Activated T-cell treated with anti-CD3 and anti-CD28 coated beads, Interleukin-2, amount 50 U/mL, for 72 hours (primary cell): ENCODE results near the gene CEACAM3. TPM values are rescaled to one million over a fixed set of nuclear protein-coding genes. Genes with fewer than 3 reads are reported as not detected.

Experiments
- ATAC-seq, 2 donors: fragments of 150-1000 bp; cut with Tn5 transposase; replicated peaks in 1 of 2; 2 replicates each; pipeline ENCODE4 v1.10.0; 2021; ENCODE audit warnings: moderate library complexity in 2 of 2, mild to moderate bottlenecking in 1 of 2
- DNase-seq, 2 donors: peaks; one replicate each; pipeline ENCODE4 v3.0.0; 2021 to 2022; ENCODE audit warnings: mixed read lengths in 1 of 2
- H3K27ac Mint-ChIP-seq: one replicate; pipeline ENCODE4 v1.8.0; 2022; ENCODE audit warnings: mild to moderate bottlenecking, moderate library complexity, mixed read lengths
- H3K27me3 Mint-ChIP-seq: one replicate; pipeline ENCODE4 v1.8.0; 2022; ENCODE audit warnings: low read depth, mixed read lengths
- H3K36me3 Mint-ChIP-seq, 2 donors: one replicate each; pipeline ENCODE4 v1.8.0; 2022; ENCODE audit warnings: mixed read lengths in 2 of 2, mild to moderate bottlenecking in 1 of 2; ENCODE audit not compliant: insufficient read depth in 2 of 2
- H3K4me1 Mint-ChIP-seq: one replicate; pipeline ENCODE4 v1.8.0; 2022; ENCODE audit warnings: low read depth, mixed read lengths
- H3K4me3 Mint-ChIP-seq, 2 donors: one replicate each; pipeline ENCODE4 v1.8.0; 2022; ENCODE audit warnings: mild to moderate bottlenecking in 2 of 2, mixed read lengths in 2 of 2, moderate library complexity in 2 of 2
- H3K9me3 Mint-ChIP-seq, 2 donors: one replicate each; pipeline ENCODE4 v1.8.0; 2022; ENCODE audit warnings: mixed read lengths in 2 of 2
- total RNA-seq, 2 donors: library from RNA; stranded (reverse); gene quantifications; one replicate each; pipeline ENCODE4 v1.2.3, GENCODE V29; 2022

CEACAM3 gene
- total RNA-seq, 2 donors from 2014 or later = not detected

DNA sequence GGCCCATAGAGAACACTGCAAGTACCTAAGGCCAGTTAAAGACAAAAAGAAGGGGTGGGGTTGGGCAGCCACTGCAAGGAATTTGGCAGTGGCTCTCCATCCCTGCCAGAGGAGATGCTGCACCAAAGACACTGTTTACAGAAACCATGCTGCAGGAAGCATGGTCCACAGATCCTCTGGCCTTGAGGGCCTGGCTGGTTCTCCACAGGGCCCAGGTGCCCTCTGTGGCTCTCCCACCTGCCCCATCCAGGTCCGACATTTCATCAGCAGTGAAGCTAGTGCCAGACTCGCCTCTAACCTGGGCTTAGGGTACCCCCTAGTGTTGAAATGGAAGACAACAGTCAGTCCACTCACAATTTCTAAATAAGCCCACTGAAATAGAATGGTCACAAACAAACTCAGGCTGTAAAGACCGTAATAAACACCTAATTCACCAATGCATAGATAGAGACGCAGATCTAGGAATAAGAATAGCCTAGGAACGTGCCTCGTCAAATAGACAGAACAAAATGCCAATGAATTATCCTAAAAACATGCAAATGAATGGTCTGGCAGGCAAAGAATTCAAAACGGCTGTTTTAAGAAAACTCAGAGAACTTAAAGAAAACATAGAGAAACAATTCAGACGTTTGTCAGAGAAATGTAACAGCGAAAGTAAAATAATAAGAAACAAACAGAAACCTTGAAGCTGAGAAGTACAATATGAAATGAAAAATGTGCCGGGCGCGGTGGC is 24.8 kb downstream of the CEACAM3 start:
- Mint-ChIP-seq H3K4me1 (peaks cover 6% of the 10 kb centered on the region), H3K36me3 (no peaks in the 10 kb centered on the region), H3K27ac (no peak overlapping the region), H3K9me3 (no peaks in the 10 kb centered on the region), H3K4me3 (no peak overlapping the region), H3K27me3 (peaks cover 32% of the 10 kb centered on the region)
- ATAC-seq = peak; percentile 87 to 88
- peak; percentile 61 to 73 for DNase-seq

DNA sequence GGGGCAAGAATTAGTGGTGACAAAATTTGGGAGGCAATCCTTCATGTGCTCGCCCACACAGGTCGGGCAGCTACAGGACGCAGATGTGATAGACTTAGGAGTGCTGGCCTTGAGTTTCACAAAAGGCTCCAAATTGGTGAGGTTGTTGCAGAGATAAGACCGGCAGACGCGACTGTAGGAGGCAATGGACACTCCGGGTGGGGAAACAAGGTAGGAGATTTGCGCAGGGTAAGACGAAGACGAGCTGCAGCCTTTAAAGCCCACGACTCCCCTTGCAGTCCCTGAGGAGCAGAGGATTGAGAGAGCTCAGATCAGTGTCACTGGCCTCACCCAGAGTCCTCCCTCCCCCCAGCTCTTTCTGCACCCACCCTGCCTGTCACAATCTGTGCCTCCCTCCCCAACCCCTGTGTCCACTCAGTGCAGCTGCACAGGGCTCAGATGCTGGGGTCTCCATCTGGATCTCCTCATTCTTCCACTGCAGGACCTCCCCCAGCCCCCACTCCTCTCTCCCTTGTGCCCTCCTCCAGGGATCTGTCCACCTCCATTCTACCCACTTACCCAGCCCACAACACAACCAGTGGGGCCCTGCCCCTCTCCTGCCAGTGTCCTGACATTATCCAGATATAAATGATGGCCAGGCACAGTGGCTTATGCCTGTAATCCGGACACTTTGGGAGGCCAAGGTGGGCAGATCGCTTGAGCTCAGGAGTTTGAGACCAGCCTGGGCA is 41.8 kb downstream of the CEACAM3 start:
- Mint-ChIP-seq H3K9me3 (no peaks in the 10 kb centered on the region), H3K27me3 (peaks cover 29% of the 10 kb centered on the region)

DNA sequence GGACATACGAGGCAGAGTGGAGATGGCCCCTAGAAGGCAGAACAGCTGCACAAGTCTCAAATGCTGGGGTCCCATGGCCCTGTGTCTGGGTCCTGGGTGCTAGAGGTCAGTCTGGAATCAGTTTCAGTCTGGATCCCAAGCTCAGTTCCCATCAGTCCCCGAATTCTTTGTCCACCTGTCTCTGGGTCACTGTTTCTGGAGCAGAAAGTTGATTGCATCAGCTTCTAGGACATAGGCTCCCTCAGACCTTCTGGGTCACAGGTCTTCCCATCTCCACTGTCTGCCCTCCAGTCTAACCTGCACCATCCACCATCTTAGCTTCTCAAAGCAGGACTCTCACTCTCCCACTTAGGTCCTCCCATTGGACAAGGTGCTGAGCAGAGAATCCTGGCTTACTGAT is 42.8 kb downstream of the CEACAM3 start:
- H3K27ac Mint-ChIP-seq = no peak overlapping the region
- ATAC-seq = no peak
- H3K27me3 Mint-ChIP-seq = peaks cover 26% of the 10 kb centered on the region
- H3K9me3 Mint-ChIP-seq = no peaks in the 10 kb centered on the region
- H3K36me3 Mint-ChIP-seq = no peaks in the 10 kb centered on the region
- no peaks in the 10 kb centered on the region for H3K4me1 Mint-ChIP-seq
- DNase-seq = no peak
- no peak overlapping the region for H3K4me3 Mint-ChIP-seq

More for the DNA sequence above, 41.8 kb downstream of the CEACAM3 start:
- Mint-ChIP-seq H3K4me3 (no peak overlapping the region), H3K4me1 (no peaks in the 10 kb centered on the region), H3K27ac (no peak overlapping the region), H3K36me3 (no peaks in the 10 kb centered on the region)
- no peak for ATAC-seq
- DNase-seq = no peak

DNA sequence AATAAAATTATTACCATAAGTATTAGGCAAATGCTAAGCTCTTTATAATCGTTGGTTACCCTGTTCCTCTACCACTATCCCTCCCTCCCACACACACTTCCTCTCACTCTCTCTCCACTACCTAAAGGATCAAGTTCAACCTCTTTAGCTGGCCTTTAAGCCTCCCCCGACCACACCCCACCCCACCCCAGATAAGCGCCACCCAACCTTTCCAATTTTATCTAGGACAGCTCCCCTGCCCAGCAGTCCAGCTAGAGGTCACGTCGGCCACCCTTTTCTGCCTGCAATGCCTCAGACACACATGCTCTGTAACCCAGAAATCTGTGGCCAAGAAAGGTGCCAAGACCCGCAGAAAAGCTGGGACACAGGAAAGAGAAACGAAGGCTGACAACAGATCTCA is 47.0 kb downstream of the CEACAM3 start:
- DNase-seq (no peak), ATAC-seq (no peak)
- no peak overlapping the region for H3K4me3 Mint-ChIP-seq
- no peaks in the 10 kb centered on the region for H3K4me1 Mint-ChIP-seq
- no peaks in the 10 kb centered on the region for H3K9me3 Mint-ChIP-seq
- no peak overlapping the region for H3K27ac Mint-ChIP-seq
- peaks cover under 1% of the 10 kb centered on the region for H3K27me3 Mint-ChIP-seq
- no peaks in the 10 kb centered on the region for H3K36me3 Mint-ChIP-seq

DNA sequence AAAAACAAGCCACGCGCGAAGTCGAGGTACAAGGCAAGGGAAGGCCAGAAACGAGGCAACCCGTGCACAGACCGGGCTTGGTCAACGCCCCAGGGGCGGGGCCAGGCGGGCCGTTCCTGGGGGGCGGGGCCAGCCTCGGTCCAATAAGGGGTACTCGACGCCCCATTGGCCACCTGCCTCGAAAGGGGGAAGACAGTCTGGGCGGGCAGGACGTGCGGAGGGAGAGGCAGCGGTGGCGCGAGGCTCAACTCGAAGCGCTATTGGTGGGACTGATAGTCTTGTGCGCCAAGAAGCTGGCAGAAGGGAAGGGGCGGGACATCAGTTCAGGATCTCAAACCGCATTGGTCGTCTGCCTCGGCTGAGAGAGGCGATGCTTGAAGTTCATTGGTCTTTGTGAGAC is 48.2 kb downstream of the CEACAM3 start, which contains the start of gene LYPD4:
Gene LYPD4, minus strand, starts transcription at position 83 of the 400 bp plus-strand sequence. CDS start 5,398 bp downstream, outside the sequence.
- no peaks in the 10 kb centered on the region for H3K4me1 Mint-ChIP-seq
- H3K36me3 Mint-ChIP-seq = no peaks in the 10 kb centered on the region
- DNase-seq = no peak
- no peak within 1 kb of the TSS for H3K4me3 Mint-ChIP-seq
- H3K27me3 Mint-ChIP-seq = no peaks in the 10 kb centered on the region
- no peak for ATAC-seq
- no peaks in the 10 kb centered on the region for H3K9me3 Mint-ChIP-seq
- H3K27ac Mint-ChIP-seq = no peak within 1 kb of the TSS

DNA sequence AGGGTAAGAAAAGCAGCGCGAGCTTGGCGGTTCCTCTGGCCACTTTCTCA is 48.4 kb downstream of the CEACAM3 start, which contains the start of gene DMRTC2:
Gene DMRTC2, plus strand, starts transcription at position 42 of the 50 bp plus-strand sequence. CDS start 2,387 bp downstream, outside the sequence.
- H3K27me3 Mint-ChIP-seq = no peaks in the 10 kb centered on the region
- no peaks in the 10 kb centered on the region for H3K4me1 Mint-ChIP-seq
- DNase-seq (no peak), ATAC-seq (no peak)
- H3K9me3 Mint-ChIP-seq = no peaks in the 10 kb centered on the region
- no peak within 1 kb of the TSS for H3K27ac Mint-ChIP-seq
- no peak within 1 kb of the TSS for H3K4me3 Mint-ChIP-seq
- no peaks in the 10 kb centered on the region for H3K36me3 Mint-ChIP-seq

DNA sequence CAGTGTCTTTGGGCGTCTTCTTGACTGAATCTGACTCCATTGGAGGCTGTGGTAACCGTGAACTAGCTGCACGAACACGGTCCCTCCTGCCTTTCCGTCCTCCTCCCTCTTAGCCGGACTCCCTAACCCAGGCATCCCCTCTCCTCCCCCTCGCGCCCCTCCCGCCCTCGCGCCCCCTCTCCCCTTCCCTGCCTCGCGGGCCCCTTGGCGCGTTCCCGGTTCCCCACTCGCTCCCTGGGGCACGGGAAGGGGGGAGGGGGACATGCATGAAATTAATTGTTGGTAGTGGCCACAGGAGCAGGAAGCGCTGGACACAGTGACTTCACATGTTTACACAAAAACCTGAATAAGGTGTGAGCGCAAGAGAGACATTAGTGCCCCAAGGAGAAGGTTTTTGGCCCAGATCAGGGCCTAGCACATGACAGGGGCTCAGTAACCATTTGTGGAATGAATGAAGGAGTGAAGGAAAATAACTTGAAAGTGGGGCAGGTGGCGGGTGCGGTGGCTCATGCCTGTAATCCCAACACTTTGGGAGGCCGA is 48.7 kb downstream of the CEACAM3 start:
- no peak overlapping the region for H3K27ac Mint-ChIP-seq
- no peak for DNase-seq

DNA sequence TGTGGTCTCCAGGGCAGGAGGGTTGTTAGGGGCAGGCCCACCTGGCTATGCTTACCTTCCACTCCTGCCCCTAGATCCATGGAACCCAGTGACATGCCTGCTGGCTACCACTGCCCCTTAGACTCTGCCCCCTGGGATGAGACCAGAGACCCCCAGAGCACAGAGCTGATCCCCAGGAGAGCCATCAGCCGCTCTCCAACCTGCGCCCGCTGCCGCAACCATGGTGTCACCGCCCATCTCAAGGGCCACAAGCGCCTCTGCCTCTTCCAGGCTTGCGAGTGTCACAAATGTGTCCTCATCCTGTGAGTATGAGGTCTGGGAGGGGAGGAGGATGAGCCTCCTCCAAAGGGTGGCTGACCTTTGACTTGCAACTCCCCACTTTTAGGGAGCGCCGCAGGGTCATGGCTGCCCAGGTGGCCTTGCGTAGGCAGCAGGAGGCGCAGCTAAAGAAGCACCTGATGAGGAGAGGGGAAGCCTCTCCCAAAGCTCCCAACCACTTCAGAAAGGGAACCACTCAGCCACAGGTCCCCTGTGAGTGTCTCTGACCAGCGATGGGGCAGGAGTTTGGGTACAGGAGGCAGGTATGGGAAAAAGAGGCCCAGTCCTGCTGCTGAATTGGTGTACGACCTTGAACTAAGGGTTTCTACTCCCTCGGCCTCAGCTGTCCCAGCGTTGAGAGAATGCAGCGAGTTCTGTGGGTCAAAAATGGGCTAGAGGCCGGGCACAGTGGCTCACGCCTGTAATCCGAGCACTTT is 51.1 kb downstream of the CEACAM3 start:
- Mint-ChIP-seq H3K4me1 (no peaks in the 10 kb centered on the region), H3K9me3 (no peaks in the 10 kb centered on the region), H3K27ac (no peak overlapping the region), H3K4me3 (no peak overlapping the region), H3K27me3 (peaks cover 7% of the 10 kb centered on the region), H3K36me3 (no peaks in the 10 kb centered on the region)
- DNase-seq (no peak), ATAC-seq (no peak)

More for the DNA sequence above, 48.7 kb downstream of the CEACAM3 start:
- ATAC-seq = no peak
- H3K4me1 Mint-ChIP-seq = no peaks in the 10 kb centered on the region
- H3K36me3 Mint-ChIP-seq = no peaks in the 10 kb centered on the region
- no peak overlapping the region for H3K4me3 Mint-ChIP-seq
- H3K9me3 Mint-ChIP-seq = no peaks in the 10 kb centered on the region
- H3K27me3 Mint-ChIP-seq = no peaks in the 10 kb centered on the region

DNA sequence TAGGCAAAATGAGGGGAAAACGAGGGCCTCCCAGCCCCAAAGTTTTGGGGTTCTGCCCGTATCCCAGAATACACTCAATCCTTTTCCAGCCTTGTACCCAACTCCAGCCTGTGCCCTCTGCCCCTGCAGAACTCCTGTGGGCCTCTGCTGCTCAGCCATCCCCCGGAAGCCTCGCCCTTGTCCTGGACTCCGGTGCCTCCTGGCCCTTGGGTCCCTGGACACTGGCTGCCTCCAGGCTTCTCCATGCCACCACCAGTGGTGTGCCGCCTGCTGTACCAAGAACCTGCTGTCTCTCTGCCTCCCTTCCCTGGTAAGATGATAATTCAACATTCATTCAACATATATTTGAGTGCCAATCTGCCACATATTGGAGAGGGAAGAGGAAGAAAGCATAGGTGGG is 52.3 kb downstream of the CEACAM3 start:
- peaks cover 7% of the 10 kb centered on the region for H3K27me3 Mint-ChIP-seq
- DNase-seq (no peak), ATAC-seq (no peak)
- H3K9me3 Mint-ChIP-seq = no peaks in the 10 kb centered on the region
- no peak overlapping the region for H3K4me3 Mint-ChIP-seq
- H3K36me3 Mint-ChIP-seq = no peaks in the 10 kb centered on the region
- no peak overlapping the region for H3K27ac Mint-ChIP-seq
- no peaks in the 10 kb centered on the region for H3K4me1 Mint-ChIP-seq

DNA sequence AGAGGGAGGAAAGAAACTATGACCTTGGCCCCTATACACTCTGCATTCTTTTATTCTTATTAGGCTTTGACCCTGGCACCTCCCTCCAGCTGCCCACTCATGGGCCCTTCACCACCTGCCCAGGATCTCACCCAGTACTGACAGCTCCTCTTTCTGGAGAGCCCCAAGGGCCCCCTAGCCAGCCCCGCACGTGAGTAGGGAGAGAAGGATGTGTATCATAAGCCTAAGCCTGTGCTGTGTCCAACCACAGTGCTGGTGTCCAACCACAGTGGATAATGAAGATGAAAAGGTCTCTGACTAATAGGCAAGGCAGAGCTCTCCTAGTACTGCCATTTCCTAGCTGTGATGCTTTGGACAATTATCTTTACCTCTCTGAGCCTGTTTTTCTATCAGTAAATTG is 52.7 kb downstream of the CEACAM3 start:
- Mint-ChIP-seq H3K27ac (no peak overlapping the region), H3K4me3 (no peak overlapping the region), H3K36me3 (no peaks in the 10 kb centered on the region), H3K27me3 (peaks cover 7% of the 10 kb centered on the region), H3K4me1 (no peaks in the 10 kb centered on the region), H3K9me3 (no peaks in the 10 kb centered on the region)
- no peak for ATAC-seq
- no peak for DNase-seq

DNA sequence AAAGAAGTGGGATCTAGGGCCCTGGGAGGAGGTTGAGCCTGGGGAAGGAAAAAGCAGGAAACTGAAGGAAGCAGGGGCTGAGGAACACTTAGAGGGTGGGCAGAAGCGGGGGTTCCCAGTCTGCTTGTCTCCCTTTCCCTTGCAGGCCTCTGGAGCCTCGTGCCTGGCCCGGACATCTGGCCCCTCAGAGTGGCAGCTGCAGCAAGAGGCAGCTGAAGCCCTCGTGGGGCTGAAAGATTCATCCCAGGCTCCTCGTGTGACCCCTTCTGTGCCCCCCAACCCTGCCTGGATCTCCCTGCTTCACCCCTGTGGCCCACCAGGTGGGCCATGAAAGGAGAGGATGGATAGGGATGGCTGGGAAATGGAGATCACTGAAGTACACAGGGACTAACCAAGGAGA is 54.0 kb downstream of the CEACAM3 start:
- no peak overlapping the region for H3K27ac Mint-ChIP-seq
- ATAC-seq (no peak), DNase-seq (no peak)
- no peak overlapping the region for H3K4me3 Mint-ChIP-seq
- peaks cover 12% of the 10 kb centered on the region for H3K27me3 Mint-ChIP-seq
- H3K9me3 Mint-ChIP-seq = no peaks in the 10 kb centered on the region
- H3K4me1 Mint-ChIP-seq = no peaks in the 10 kb centered on the region
- H3K36me3 Mint-ChIP-seq = no peaks in the 10 kb centered on the region

DNA sequence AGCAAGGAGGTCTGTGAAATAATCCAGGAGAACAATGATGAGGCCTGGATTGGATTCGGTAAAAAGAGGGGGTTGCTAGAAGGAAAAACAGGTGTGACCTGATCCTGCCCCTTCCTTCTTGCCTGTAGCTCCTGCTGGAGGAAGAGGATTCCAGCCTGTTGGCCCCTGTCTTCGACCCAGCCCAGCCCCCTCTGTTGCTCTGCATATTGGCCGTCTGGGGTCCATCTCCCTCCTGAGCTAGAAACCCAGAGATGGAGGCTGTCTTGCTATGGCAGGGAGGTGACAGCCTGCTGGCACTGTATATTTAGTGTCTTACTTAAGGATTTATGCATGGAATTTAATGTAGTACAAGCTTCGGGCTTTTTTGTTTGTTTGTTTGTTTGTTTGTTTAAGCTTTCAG is 55.1 kb downstream of the CEACAM3 start:
- Mint-ChIP-seq H3K4me3 (no peak overlapping the region), H3K36me3 (no peaks in the 10 kb centered on the region), H3K4me1 (no peaks in the 10 kb centered on the region), H3K27ac (no peak overlapping the region), H3K9me3 (no peaks in the 10 kb centered on the region), H3K27me3 (peaks cover 12% of the 10 kb centered on the region)
- ATAC-seq = no peak
- DNase-seq = no peak

DNA sequence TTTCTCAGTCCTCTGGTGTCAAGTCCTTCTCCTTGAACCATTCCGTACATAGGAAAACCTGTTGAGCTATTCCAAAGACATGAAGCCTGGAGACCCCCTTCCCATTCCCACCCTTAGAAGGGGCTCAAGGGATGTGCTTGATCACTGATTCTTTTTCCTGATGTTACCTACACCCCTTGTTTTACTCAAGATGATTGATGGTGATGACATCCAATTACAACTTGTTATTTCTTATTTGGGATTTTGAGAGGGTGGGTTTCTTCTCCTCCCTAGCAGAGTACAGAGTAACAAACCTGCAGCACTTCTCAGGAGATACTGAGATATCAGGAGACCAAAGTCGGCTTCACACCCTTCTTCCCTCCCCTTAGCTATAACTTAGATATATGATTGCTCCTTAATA is 57.0 kb downstream of the CEACAM3 start:
- no peaks in the 10 kb centered on the region for H3K4me1 Mint-ChIP-seq
- ATAC-seq = no peak

More for the DNA sequence above, 57.0 kb downstream of the CEACAM3 start:
- Mint-ChIP-seq H3K27ac (no peak overlapping the region), H3K9me3 (no peaks in the 10 kb centered on the region), H3K4me3 (no peak overlapping the region), H3K27me3 (peaks cover 12% of the 10 kb centered on the region), H3K36me3 (no peaks in the 10 kb centered on the region)
- DNase-seq = no peak
